ENCODE measurements around the gene FXYD4.
"Not testable (repeated sequence)": the region's sequence is repeated elsewhere in the genome, so short reads cannot be mapped to it uniquely, and the experiment has no call there.

The FXYD4 gene

GRCh38 chr10:43375401-43376020 lies 4.1 kb downstream of the FXYD4 start:
- DNase-seq: no peak

- no peak for DNase-seq
These were observed 4.7 kb downstream of the FXYD4 start for GRCh38 chr10:43376046-43376635.

GRCh38 chr10:43376828-43377423 lies 5.5 kb downstream of the FXYD4 start:
- no peak for DNase-seq

GRCh38 chr10:43377424-43377883 lies 6.0 kb downstream of the FXYD4 start:
- no peak for DNase-seq

GRCh38 chr10:43380610-43381222 lies 9.3 kb downstream of the FXYD4 start:
- DNase-seq: no peak

GRCh38 chr10:43383204-43383971 lies 12.0 kb downstream of the FXYD4 start:
- DNase-seq: no peak

GRCh38 chr10:43384252-43385221 lies 13.1 kb downstream of the FXYD4 start:
- no peak for DNase-seq

GRCh38 chr10:43385412-43386004 lies 14.1 kb downstream of the FXYD4 start:
- no peak for DNase-seq

- no peak for DNase-seq
These were observed 15.1 kb downstream of the FXYD4 start for GRCh38 chr10:43386549-43386948.

GRCh38 chr10:43386981-43387677 lies 15.7 kb downstream of the FXYD4 start:
- DNase-seq: no peak

GRCh38 chr10:43387678-43388032 lies 16.2 kb downstream of the FXYD4 start:
- no peak for DNase-seq

GRCh38 chr10:43389867-43390266 lies 18.4 kb downstream of the FXYD4 start:
- DNase-seq: no peak

GRCh38 chr10:43390333-43390732 lies 18.9 kb downstream of the FXYD4 start:
- no peak for DNase-seq

- DNase-seq: peak in 49 of 56 donors; percentile 12 to 79 (median 41)
These were observed 19.3 kb downstream of the FXYD4 start for GRCh38 chr10:43390759-43391158.

GRCh38 chr10:43391496-43391895 lies 20.1 kb downstream of the FXYD4 start:
- no peak for DNase-seq

- DNase-seq: no peak
These were observed 21.3 kb downstream of the FXYD4 start for GRCh38 chr10:43392748-43393147.

- DNase-seq: not testable (repeated sequence)
These were observed 21.8 kb downstream of the FXYD4 start for GRCh38 chr10:43393186-43393585.

- no peak for DNase-seq
These were observed 22.3 kb downstream of the FXYD4 start for GRCh38 chr10:43393606-43394360.

GRCh38 chr10:43394868-43395267 lies 23.4 kb downstream of the FXYD4 start:
- no peak for DNase-seq
